OCI-LY1 (cell line): ENCODE data around the gene TMEM184A.

ENCODE experiments used
- H2AFZ ChIP-seq: fragments of 200-600 bp; sonication (generic), shearing (Covaris generic); 2 replicates; pipeline ENCODE4 v1.6.0; 2014; ENCODE audit warnings: antibody characterized with exemption, mild to moderate bottlenecking, low read length
- H3F3A ChIP-seq: fragments of 200-600 bp; sonication (generic), shearing (Covaris generic); 2 replicates; pipeline ENCODE4 v1.6.0; 2014; ENCODE audit warnings: mild to moderate bottlenecking, antibody characterized with exemption, low read length, moderate library complexity; ENCODE audit not compliant: insufficient read depth
- H3K27ac ChIP-seq: fragments of 200-600 bp; sonication (generic); 2 replicates; pipeline ENCODE4 v1.5.1; 2014; ENCODE audit warnings: low read length, mixed run types, mild to moderate bottlenecking, low read depth; ENCODE audit not compliant: poor library complexity, severe bottlenecking
- H3K27me3 ChIP-seq: fragments of 200-600 bp; sonication (generic); 2 replicates; pipeline ENCODE4 v1.6.0; 2014; ENCODE audit warnings: antibody characterized with exemption, mild to moderate bottlenecking, low read length, moderate library complexity; ENCODE audit not compliant: insufficient read depth
- H3K36me3 ChIP-seq: fragments of 200-600 bp; sonication (generic); 2 replicates; pipeline ENCODE4 v1.6.1; 2014; ENCODE audit warnings: mild to moderate bottlenecking, antibody characterized with exemption, low read length, moderate library complexity, mixed read lengths; ENCODE audit not compliant: insufficient read depth
- H3K4me1 ChIP-seq: fragments of 200-600 bp; sonication (generic); 2 replicates; pipeline ENCODE4 v1.5.1; 2014; ENCODE audit warnings: mild to moderate bottlenecking, low read length, moderate library complexity; ENCODE audit not compliant: insufficient read depth, severe bottlenecking
- H3K4me2 ChIP-seq: fragments of 200-600 bp; sonication (generic), shearing (Covaris generic); 2 replicates; pipeline ENCODE4 v1.6.1; 2014; ENCODE audit warnings: low read length
- H3K4me3 ChIP-seq: fragments of 200-600 bp; sonication (generic); 2 replicates; pipeline ENCODE4 v1.5.1; 2014; ENCODE audit warnings: low read length, low read depth, mild to moderate bottlenecking, mixed read lengths; ENCODE audit not compliant: poor library complexity, severe bottlenecking
- H3K79me2 ChIP-seq: fragments of 200-600 bp; shearing (Covaris generic); 2 replicates; pipeline ENCODE4 v1.6.1; 2016; ENCODE audit warnings: mixed run types, low read length, mixed read lengths; ENCODE audit not compliant: insufficient read depth
- H3K9ac ChIP-seq: fragments of 200-600 bp; sonication (generic), shearing (Covaris generic); 2 replicates; pipeline ENCODE4 v1.6.1; 2014; ENCODE audit warnings: mild to moderate bottlenecking, low read length, mixed read lengths
- H3K9me2 ChIP-seq: fragments of 200-600 bp; sonication (generic), shearing (Covaris generic); 2 replicates; pipeline ENCODE4 v1.6.1; 2014; ENCODE audit warnings: low read depth, mild to moderate bottlenecking, low read length, mixed read lengths
- H3K9me3 ChIP-seq: fragments of 200-600 bp; shearing (Covaris generic); 2 replicates; pipeline ENCODE4 v1.6.1; 2014; ENCODE audit warnings: low read length, mixed read lengths
- H4K20me1 ChIP-seq: fragments of 200-600 bp; sonication (generic), shearing (Covaris generic); 2 replicates; pipeline ENCODE4 v1.6.0; 2016; ENCODE audit warnings: mild to moderate bottlenecking, low read length; ENCODE audit not compliant: insufficient read depth
- CTCF ChIP-seq: fragments of 200-600 bp; sonication (generic), shearing (Covaris generic); IDR thresholded peaks from 2 replicates; pipeline ENCODE4 v1.5.1; 2017; ENCODE audit warnings: mild to moderate bottlenecking, antibody characterized with exemption, low read length, moderate library complexity, mixed read lengths

The TMEM184A gene

GRCh38 chr7:1492640-1493039 is 63.4 kb downstream of the TMEM184A start:
- Histone ChIP-seq H3K9me3 (no peaks in the 10 kb centered on the region), H4K20me1 (no peaks in the 10 kb centered on the region), H3K9me2 (no peaks in the 10 kb centered on the region), H3K27me3 (no peaks in the 10 kb centered on the region), H3K27ac (no peak overlapping the region), H3K4me2 (no peak overlapping the region), H3K4me1 (no peaks in the 10 kb centered on the region), H3K79me2 (no peaks in the 10 kb centered on the region), H3K9ac (no peak overlapping the region), H3F3A (no peaks in the 10 kb centered on the region), H2AFZ (no peak overlapping the region), H3K4me3 (no peak overlapping the region), H3K36me3 (peaks cover 90% of the 10 kb centered on the region)
- TF ChIP-seq CTCF: no peak
